GM12892 (cell line): ENCODE data around the gene ZSWIM4.
"Not testable (repeated sequence)": the region's sequence is repeated elsewhere in the genome, so short reads cannot be mapped to it uniquely, and the experiment has no call there.

Source experiments
- DNase-seq: peaks from one replicate; pipeline ENCODE4 v3.0.0; 2011; ENCODE audit not compliant: insufficient read length
- FAIRE-seq: peaks from 2 replicates; lab custom pipeline; 2011; peaks lifted over from hg19 to GRCh38; lab: Jason Lieb, UNC
- POLR2A ChIP-seq: IDR thresholded peaks from 2 replicates; pipeline ENCODE4 v1.6.1; 2011; ENCODE audit warnings: low read depth, low read length, control low read depth
- POLR2AphosphoS5 ChIP-seq: IDR thresholded peaks from 2 replicates; pipeline ENCODE4 v1.6.1; 2011; ENCODE audit warnings: low read depth, low read length, control low read depth
- TAF1 ChIP-seq: IDR thresholded peaks from 2 replicates; pipeline ENCODE4 v1.6.1; 2011; ENCODE audit warnings: low read depth, mild to moderate bottlenecking, control low read depth, low read length, borderline replicate concordance

The ZSWIM4 gene

DNA sequence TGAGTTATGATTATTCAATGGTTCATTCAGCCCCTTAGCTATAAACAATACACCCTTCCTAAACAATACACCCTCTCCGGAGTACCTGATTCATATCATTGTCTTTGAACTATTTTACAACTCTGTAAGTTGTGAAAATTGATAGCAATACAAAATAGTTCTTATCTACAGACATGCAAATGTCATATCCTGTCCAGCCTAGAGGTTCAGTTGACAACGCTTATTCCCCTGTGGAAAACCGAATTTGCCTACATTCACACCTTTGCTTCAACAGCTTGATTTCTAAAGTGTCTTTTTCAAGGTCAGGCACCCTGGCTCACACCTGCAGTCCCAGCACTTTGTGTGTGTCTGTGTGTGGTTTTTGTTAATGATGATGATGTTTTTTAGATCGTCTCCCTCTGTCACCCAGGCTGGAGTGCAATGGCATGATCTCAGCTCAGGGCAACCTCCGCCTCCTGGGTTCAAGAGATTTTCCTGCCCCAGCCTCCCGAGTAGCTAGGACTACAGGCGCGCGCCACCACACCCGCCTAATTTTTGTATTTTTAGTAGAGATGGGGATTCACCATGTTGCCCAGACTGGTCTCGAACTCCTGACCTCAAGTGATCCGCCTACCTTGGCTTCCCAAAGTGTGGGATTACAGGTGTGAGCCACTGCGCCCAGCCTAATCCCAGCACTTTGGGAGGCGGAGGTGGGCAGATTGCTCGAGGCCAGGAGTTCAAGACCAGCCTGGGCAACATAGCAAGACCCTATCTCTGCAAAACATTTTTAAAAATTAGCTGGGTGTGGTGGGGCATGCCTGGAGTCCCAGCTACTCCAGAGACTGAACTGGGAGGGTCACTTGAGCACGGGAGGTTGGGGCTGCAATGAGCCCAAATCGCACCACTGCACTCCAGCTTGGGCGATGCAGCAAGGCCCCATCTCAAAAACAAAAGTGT is 11.4 kb upstream of the ZSWIM4 start:
- DNase-seq (no peak), FAIRE-seq (peak; percentile 38)
- TF ChIP-seq TAF1 (no peak), POLR2A (no peak), POLR2AphosphoS5 (no peak)

- FAIRE-seq, result no peak
- DNase-seq, result peak; percentile 47
- TF ChIP-seq TAF1, result no peak
- no peak for TF ChIP-seq POLR2AphosphoS5
- no peak for TF ChIP-seq POLR2A
Observed at GRCh38 chr19:13784731-13785452, 10.4 kb upstream of the ZSWIM4 start.

DNA sequence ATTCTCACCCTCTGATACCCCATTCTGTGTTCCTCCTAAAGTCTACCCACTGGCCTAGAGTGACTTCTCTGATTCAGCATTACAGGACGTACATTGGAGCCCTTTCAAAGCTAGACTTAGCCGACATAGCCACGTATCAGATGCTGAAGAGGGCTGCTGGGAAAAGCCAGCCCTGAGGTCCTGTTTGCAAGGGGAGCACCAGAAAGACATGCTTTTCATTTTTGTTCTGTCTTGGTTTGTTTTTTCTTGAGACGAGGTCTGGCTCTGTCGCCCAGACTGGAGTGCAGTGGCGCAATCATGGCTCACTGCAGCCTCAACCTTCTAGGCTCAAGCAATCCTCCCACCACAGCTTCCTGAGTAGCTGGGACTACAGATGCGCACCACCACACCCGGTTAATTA is 6.3 kb upstream of the ZSWIM4 start:
- DNase-seq (no peak), FAIRE-seq (no peak)
- TF ChIP-seq POLR2A (no peak), POLR2AphosphoS5 (no peak), TAF1 (no peak)

- TF ChIP-seq TAF1 (no peak), POLR2A (no peak), POLR2AphosphoS5 (no peak)
- no peak for FAIRE-seq
- no peak for DNase-seq
Observed at GRCh38 chr19:13790354-13790753, 4.9 kb upstream of the ZSWIM4 start.

- FAIRE-seq, DNase-seq: not testable (repeated sequence)
Observed at GRCh38 chr19:13793317-13793716, 1.9 kb upstream of the ZSWIM4 start.

- DNase-seq (no peak), FAIRE-seq (no peak)
- TF ChIP-seq POLR2A, result no peak
- TF ChIP-seq TAF1, result no peak
- TF ChIP-seq POLR2AphosphoS5, result no peak
Observed at GRCh38 chr19:13794398-13794756, 866 bp upstream of the ZSWIM4 start.

- peak; percentile 30 for FAIRE-seq
- no peak for DNase-seq
- TF ChIP-seq POLR2AphosphoS5 (0 out of 2 replicates have a peak, but pooled peaks have one; percentile 24), POLR2A (no peak; the same call in 1 of the 2 replicates), TAF1 (0 out of 2 replicates have a peak, but pooled peaks have one; percentile 4)
Observed at GRCh38 chr19:13795595-13796300, 505 bp downstream of the ZSWIM4 start.

DNA sequence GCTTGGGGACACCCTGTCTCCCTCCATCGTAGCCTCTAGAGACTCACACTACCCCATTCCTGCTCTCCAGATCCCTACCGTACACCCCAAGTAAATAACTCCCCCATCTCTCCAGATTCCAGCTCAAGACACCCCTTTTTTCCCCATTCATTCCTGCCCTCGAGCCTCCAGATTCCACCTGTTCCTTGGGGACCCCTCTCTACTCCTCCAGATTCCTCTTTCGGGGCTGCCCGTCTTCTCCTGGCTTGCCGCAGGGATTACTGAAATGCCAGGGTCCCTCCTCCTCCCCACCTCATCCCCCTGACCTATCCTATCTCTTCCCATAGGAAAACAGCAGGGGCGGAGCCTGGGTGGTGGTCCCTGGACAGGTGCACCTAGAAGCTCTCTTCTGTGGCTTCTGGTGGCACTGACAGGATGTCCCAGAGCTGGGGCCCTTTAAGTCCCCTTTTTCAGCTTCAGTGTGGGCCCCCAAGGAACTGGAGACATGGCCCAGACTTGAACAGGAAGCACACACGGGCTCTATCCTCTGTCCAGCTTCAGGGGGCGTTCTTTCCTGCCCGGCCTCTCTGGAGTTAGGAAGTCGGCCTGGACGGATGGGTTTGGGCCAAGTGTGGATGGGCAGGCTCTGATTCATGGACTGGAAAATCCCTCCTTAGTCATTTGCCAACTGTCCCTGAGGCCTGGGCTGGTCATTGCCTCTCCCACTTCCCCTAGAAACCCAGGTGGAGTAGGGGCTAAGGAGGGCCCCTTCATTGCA is 1.2 kb downstream of the ZSWIM4 start:
- TF ChIP-seq POLR2A (no peak; the same call in 1 of the 2 replicates), TAF1 (peak; percentile 32; the same call in 1 of the 2 replicates), POLR2AphosphoS5 (no peak)
- no peak for DNase-seq
- FAIRE-seq, result peak; percentile 70

DNA sequence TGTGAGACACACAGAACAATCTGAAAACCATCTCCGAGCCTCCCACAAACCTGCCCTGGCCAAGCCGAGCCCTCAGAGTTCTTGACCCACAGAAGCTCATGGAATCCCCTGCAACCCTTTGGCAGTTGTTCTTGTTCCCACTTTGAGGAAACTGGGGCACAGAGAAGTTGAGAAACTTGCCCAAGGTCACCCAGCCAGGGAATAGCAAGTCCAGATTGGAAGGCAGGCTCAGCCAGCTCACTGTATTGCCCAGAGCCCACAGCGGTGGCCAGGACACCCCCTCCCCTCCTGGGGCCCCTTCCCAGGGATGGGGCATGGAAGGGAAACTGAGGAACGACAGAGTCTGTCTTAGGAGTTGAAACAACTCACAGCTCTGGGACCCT is 1.8 kb downstream of the ZSWIM4 start:
- DNase-seq (no peak), FAIRE-seq (peak; percentile 44)
- TF ChIP-seq POLR2AphosphoS5 (no peak), TAF1 (no peak), POLR2A (no peak; the same call in 1 of the 2 replicates)

DNA sequence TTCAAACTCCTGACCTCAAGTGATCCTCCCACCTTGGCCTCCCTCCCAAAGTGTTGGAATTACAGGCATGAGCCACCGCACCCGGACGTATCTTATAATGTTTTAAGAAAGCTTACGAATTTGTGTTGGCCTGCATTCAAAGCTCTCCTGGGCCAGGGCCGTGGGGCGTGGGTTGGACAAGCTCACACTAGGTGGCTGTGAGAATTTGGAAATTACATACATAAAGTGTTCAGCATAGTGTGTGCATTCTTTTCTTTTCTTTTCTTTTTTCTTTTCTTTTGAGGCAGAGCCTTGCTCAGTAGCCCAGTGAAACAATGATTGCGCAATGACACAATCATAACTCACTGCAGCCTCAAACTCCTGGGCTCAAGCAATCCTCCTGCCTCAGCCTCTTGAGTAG is 2.6 kb downstream of the ZSWIM4 start:
- TF ChIP-seq TAF1 (no peak), POLR2AphosphoS5 (no peak), POLR2A (no peak)
- FAIRE-seq (no peak), DNase-seq (no peak)

DNA sequence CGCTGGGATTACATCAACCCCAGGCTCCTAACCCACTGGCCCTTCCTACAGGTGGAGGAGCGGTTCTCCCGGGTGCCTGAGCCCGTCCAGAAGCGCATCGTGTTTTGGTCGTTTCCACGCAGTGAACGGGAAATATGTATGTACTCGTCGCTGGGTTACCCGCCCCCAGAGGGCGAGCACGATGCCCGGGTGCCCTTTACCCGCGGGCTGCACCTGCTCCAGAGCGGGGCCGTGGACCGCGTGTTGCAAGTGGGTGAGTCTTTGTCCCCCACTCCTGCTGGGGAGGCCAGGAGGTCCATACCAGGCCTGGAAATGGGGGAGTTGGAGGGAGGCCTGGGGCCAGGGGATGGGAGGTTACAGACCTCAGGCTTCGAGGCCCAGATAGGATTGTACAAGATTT is 4.4 kb downstream of the ZSWIM4 start:
- TF ChIP-seq TAF1, result no peak
- TF ChIP-seq POLR2AphosphoS5, result no peak
- no peak for FAIRE-seq

DNA sequence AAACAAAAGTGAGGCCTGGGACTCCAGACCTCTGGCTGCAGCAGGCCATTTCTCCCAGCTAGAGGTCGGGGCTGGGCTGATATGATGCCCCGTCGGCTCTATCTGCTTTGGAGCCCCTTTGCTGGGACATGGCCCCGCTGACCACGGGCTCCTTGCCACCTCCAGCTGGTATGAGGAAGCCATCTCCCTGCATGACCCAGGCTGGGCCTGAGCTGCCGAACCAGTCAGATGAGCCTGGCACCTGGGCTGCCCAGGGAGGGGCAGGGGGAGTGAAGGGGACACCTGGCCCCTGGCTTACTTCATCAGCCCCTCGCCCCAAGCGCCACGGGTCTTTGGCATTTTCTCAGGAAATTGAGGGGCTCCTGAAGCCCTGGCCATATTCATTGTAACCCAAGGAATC is 7.8 kb downstream of the ZSWIM4 start:
- DNase-seq (no peak), FAIRE-seq (no peak)
- no peak for TF ChIP-seq POLR2A

More for the DNA sequence above, 4.4 kb downstream of the ZSWIM4 start:
- DNase-seq, result no peak
